ENCODE results near the gene RANGRF. TPM values are rescaled to one million over a fixed set of nuclear protein-coding genes. Genes with fewer than 3 reads are reported as not detected.

The RANGRF gene
- total RNA-seq, 1 donor from 2014 or later, result 24.9 TPM

GRCh38 chr17:8268550-8269298, 19.7 kb upstream of the RANGRF start:
- DNase-seq (no peak), ATAC-seq (no peak)
- intact Hi-C loops (cut with micrococcal nuclease), result no loop called here

DNA sequence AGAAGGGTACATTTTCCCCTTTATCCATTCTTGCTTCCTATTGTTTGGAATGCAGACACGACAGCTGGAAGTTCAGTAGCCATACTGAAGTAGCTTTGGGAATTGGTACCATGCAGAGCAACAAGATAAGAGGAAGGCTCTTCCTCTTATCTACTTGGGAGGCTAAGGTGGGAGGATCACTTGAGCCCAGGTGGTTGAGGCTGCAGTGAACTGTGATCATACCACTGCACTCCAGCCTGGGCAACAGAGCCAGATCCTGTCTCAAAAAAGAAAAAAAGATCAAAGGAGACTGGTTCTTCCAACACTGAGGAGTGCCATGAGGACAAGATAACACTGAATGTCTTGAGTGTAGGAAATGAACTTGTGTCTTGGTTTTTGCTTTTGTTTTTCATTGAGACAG, 16.0 kb upstream of the RANGRF start:
- ATAC-seq (no peak), DNase-seq (no peak)
- intact Hi-C loops (cut with micrococcal nuclease), result no loop called here

DNA sequence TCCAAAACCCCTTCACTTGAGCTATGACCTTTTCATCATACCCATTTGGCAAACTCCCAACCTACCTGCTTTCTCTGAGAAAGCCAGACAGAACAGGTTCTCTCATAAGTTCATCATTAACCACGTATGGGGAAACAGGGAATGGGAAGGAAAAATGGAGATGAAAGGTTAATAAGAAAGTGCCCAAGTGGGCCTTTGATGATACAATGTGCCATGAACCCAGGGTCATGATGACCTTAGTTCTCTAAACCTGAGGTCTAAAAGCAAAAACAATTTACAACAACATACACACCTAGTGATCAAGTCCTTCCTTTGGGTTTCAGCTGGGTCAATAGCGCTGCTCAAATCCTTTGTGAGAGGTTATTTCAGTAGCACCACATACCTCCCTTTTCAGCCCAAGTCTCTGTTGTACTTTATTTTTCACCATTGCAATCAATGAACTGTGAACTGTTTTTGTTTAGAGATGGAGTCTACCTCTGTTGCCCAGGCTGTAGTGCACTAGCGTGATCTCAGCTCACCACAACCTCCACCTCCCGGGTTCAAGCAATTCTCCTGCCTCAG, 14.5 kb upstream of the RANGRF start:
- no peak for DNase-seq
- no peak for ATAC-seq
- intact Hi-C loops (cut with micrococcal nuclease), result no loop called here

DNA sequence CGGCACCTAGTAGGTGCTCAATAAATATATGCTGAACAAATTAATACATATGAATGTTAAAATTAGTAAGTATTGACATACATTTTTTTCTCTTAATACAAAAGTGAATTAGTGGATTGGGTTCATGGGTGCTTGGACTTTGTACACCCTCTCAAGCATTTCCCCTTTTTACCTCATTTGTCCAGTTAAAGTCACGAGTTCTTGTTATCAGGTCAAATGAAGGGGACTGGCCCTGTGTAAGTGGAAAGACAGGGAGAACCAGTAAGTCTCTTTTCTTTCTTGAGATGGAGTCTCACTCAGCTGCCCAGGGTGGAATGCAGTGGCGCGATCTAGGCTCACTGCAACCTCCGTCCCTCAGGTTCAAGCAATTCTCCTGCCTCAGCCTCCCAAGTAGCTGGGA, 13.7 kb upstream of the RANGRF start:
- DNase-seq (no peak), ATAC-seq (no peak)
- intact Hi-C loops (cut with micrococcal nuclease), result no loop called here

DNA sequence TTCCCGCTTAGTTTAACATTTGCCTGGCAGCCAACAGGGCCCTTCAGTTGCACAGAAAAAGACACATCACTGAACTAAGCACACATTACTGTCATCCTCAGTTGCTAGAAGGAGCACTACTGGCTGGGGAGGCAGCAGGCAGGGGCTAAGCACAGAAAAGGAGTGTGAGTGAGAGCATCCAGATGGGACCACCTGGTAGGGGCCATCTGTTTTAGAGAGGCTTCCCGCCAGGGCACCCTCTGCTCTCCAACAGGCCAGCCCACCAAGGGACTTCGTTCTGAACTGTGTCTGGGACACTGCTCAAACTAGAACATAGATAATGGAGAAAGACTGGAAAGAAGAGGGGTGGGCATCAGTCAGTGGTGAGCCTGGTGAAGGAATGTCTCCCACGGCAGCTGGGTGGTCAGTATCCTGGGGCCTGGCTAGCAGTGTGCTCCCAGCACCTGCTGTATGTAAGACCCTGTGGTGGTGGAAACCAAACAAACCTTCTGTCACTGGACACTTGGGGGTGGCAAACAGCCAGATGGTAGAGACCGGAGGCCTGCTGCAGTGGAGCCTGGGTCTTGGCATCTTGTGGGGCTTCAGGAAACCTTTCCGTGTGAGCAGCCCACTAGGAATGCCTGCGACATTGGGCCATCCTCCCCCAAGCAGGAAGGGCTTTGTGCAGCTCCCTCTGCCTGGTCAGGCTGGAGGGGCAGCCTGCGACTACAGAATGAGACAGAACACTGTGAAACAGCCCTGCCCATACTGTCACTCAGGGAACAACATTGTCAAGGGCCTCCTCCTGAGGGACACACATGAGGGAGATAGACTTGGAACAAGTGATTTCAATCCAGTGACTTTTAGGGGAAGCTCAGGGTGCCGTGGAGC, 12.8 kb upstream of the RANGRF start:
- no peak for DNase-seq
- ATAC-seq, result no peak
- intact Hi-C loops (cut with micrococcal nuclease), result no loop called here

GRCh38 chr17:8277317-8277716, 11.2 kb upstream of the RANGRF start:
- intact Hi-C loops (cut with micrococcal nuclease), result no loop called here
- ATAC-seq (no peak), DNase-seq (no peak)

DNA sequence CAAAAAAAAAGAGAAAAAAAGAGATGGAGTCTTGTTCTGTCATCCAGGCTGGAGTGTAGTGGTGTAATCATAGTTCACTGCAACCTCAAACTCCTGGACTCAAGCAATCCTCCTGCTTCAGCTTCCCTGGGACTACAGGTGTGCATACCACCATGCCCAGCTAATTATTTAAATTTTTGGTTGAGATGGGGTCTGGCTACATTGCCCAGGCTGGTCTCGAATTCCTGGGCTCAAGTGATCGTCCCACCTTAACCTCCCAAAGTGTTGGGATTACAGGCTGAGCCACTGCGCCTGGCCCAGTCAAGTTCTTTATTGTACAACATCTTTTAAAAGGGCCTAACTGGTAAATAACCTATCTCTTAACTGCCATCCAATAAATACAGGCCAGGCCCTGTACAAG, 6.1 kb upstream of the RANGRF start:
- DNase-seq, result no peak
- ATAC-seq, result no peak
- intact Hi-C loops (cut with micrococcal nuclease), result no loop called here

GRCh38 chr17:8283356-8283755, 5.1 kb upstream of the RANGRF start:
- intact Hi-C loops (cut with micrococcal nuclease), result no loop called here
- ATAC-seq (no peak), DNase-seq (no peak)

GRCh38 chr17:8284126-8284525, 4.3 kb upstream of the RANGRF start:
- DNase-seq, result no peak
- intact Hi-C loops (cut with micrococcal nuclease), result no loop called here
- no peak for ATAC-seq

- intact Hi-C loops (cut with micrococcal nuclease), result no loop called here
- no peak for ATAC-seq
- no peak for DNase-seq
Observed at GRCh38 chr17:8285270-8286181, 2.9 kb upstream of the RANGRF start.

DNA sequence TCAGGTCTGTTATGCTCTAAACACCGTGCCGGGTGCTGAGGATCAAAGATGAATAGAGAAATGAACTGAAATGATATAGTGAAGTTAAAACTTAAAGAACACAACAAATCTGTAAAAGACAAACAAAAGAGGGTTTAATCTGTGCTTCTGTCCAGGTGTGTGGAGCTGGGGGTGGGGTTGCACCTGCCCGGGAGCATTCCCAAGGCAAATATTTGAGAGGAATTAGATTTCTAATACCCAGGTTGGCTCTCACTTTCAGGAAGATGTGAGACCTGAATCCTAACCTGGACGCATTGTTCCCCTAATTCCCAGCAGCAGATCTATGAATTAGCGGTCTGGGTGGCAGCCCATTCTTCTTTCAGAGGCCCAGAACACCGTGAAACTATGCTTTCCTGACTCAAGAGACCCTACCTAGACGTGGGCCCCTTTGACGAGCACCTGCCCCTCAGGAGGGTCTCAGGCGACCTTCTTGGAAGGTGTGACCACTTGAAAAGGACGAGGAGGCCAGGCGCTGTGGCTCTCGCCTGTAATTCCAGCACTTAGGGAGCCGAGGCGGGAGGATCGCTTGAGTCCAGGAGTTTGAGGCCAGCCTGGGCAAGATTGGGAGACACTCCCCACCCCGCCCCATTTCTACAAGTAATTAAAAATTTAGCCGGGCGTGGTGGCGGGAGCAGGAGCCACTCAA, 677 bp upstream of the RANGRF start:
- intact Hi-C loops (cut with micrococcal nuclease), result no loop called here
- ATAC-seq, result no peak
- DNase-seq, result no peak

DNA sequence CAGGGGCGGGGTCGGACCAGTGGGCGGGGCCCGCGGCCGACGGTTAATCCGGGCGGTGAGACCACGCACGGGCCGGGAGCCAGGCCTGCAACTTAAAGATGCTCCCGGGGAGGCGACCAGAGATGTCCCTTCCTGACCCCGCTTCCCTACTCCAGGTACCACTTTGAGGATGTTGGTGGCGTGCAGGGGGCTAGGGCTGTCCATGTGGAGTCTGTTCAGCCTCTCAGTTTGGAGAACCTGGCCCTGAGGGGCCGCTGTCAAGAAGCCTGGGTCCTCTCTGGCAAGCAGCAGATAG, 580 bp downstream of the RANGRF start:
- ATAC-seq (no peak), DNase-seq (peak; percentile 92)
- intact Hi-C loops (cut with micrococcal nuclease), result no loop called here

DNA sequence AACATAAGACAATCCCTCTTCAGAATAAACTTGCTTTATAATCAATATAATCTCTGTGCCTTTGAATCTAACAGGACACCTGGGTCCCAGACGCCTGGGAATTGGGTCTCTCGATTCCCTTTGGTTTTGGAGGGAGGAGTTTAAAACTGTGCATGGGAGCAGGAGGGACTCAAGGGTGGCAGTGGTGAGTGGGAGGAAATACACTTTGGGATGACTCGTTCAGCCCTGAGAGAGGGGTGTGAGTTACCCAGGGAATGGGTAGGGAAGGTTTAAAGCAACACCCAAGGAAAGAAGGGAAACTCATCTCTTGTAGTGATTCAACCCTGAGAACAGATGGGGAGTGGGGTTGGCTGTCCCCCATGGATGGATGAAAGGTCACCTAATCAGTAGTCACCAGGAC, 1.6 kb downstream of the RANGRF start:
- intact Hi-C loops (cut with micrococcal nuclease), result no loop called here
- DNase-seq (no peak), ATAC-seq (no peak)

DNA sequence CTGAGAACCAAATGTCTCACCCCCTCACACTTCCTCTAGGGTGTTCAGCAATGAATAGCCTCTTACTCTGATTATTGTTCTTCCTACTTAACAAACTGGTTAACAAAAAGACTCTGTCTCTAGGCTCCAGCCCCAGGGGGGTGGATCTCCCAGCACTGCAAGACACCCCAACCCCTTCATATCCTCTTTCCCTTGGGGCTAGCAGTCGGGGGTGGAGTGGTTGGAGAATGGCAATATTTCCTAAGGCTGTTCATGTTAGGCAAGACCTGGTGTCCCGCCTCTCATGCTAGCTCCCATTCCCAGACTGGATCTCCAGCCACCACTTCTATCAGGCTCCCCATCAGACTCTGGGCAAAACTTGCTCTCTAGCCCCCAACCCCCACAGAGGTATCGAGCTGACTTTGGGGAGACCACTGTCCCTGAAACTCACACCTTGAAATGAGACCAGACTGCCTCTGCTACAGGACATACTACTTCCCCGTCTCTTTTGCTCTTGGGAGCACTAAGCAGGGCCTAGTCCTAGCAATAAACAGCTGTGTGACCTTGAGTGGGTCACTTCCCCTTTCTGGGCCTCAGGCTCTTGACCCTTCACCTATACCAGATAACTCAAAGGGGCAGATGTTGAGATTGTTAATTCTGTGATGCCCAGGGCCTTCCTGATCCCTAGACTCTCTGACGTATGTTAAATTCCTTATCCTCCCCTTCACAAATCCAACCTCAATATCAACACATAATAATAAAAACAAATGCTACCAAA, 4.3 kb downstream of the RANGRF start:
- intact Hi-C loops (cut with micrococcal nuclease), result no loop called here
- no peak for ATAC-seq
- DNase-seq, result no peak

- no peak for ATAC-seq
- intact Hi-C loops (cut with micrococcal nuclease), result no loop called here
- DNase-seq, result no peak
Observed at GRCh38 chr17:8294361-8294760, 5.9 kb downstream of the RANGRF start.

DNA sequence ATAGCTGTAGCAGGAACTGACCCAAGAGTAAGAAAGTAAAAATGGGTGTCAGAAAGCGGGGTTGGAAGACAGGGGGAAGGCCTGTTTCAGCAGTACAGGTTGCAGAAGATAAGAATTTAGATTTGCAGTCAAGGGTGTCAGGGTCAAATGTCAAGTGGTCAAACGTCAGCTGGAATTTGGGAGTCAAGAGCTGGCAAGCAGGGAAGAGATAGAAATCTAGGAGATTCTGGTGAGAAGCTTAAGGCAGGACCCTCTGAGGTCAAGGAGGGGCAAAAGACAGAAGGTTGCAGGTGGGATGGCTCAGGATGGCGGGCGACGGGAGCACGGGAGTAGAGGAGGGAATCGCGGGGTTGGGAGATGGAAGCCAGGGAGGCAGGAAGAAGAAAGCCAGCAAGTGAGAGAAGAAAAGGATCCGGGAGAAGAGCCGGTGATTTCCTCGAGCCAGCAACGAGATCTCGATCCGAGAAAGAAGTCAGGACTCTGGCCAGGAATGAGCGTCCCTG, 6.4 kb downstream of the RANGRF start:
- no peak for DNase-seq
- ATAC-seq, result peak; percentile 14
- intact Hi-C loops (cut with micrococcal nuclease), result no loop called here

- no peak for ATAC-seq
- no peak for DNase-seq
- intact Hi-C loops (cut with micrococcal nuclease), result no loop called here
Observed at GRCh38 chr17:8300226-8300625, 11.8 kb downstream of the RANGRF start.

- DNase-seq, result peak; percentile 52
- intact Hi-C loops (cut with micrococcal nuclease), result no loop called here
- peak; percentile 87 for ATAC-seq
Observed at GRCh38 chr17:8300627-8301242, 12.3 kb downstream of the RANGRF start.

All from left ventricle myocardium superior (tissue), 1 donor.